Mesenchymal stem cell (in vitro differentiated cells and primary cell): Measurements from ENCODE around the gene ABCC9.

Source experiments
- DNase-seq: peaks from one replicate; pipeline ENCODE4 v3.0.0-alpha.2; 2013
- H2AFZ ChIP-seq: one replicate; pipeline ENCODE4 v1.6.1; 2013; ENCODE audit warnings: low read depth, mild to moderate bottlenecking, control low read depth, inconsistent platforms, low read length, moderate library complexity
- H2AK5ac ChIP-seq: 2 replicates; pipeline ENCODE4 v1.6.1; 2013; ENCODE audit warnings: low read length, moderate library complexity, mild to moderate bottlenecking, inconsistent platforms; ENCODE audit not compliant: severe bottlenecking
- H2BK120ac ChIP-seq: one replicate; pipeline ENCODE4 v1.6.1; 2013; ENCODE audit warnings: low read depth, mild to moderate bottlenecking, inconsistent platforms, low read length, moderate library complexity
- H2BK12ac ChIP-seq, 2 experiments: one replicate each; pipeline ENCODE4 v1.6.1; 2013; ENCODE audit warnings: inconsistent platforms in 2 of 2, low read length in 2 of 2, mild to moderate bottlenecking in 2 of 2, moderate library complexity in 2 of 2, control low read depth in 1 of 2
- H2BK15ac ChIP-seq: one replicate; pipeline ENCODE4 v1.6.1; 2013; ENCODE audit warnings: mild to moderate bottlenecking, low read depth, inconsistent platforms; ENCODE audit not compliant: poor library complexity, severe bottlenecking
- H2BK5ac ChIP-seq: 2 replicates; pipeline ENCODE4 v1.6.1; 2013; ENCODE audit warnings: low read depth, mild to moderate bottlenecking, low read length, control low read depth, inconsistent platforms; ENCODE audit not compliant: poor library complexity, severe bottlenecking
- H3K14ac ChIP-seq, 2 experiments: one replicate each; pipeline ENCODE4 v1.6.1; 2013; ENCODE audit warnings: inconsistent platforms in 2 of 2, low read length in 2 of 2, control low read depth in 1 of 2, mild to moderate bottlenecking in 1 of 2, moderate library complexity in 1 of 2
- H3K18ac ChIP-seq, 2 experiments: one replicate each; pipeline ENCODE4 v1.6.1; 2013; ENCODE audit warnings: inconsistent platforms in 2 of 2, low read length in 2 of 2, control low read depth in 1 of 2, low read depth in 1 of 2, mild to moderate bottlenecking in 1 of 2
- H3K23ac ChIP-seq, 2 experiments: one replicate each; pipeline ENCODE4 v1.6.1; 2013; ENCODE audit warnings: inconsistent platforms in 2 of 2, low read length in 2 of 2, mild to moderate bottlenecking in 2 of 2, moderate library complexity in 2 of 2, control low read depth in 1 of 2
- H3K27ac ChIP-seq: 2 replicates; pipeline ENCODE4 v1.5.1; 2013; ENCODE audit warnings: mild to moderate bottlenecking, moderate library complexity, low read length, control low read depth, inconsistent platforms; ENCODE audit not compliant: poor library complexity, severe bottlenecking
- H3K27me3 ChIP-seq, 2 experiments: 2 replicates each; pipeline versions ENCODE4 v1.6.1 to v1.7.0; 2013; ENCODE audit warnings: low read length in 2 of 2, mild to moderate bottlenecking in 2 of 2, moderate library complexity in 2 of 2, control low read depth in 1 of 2, inconsistent platforms in 1 of 2; ENCODE audit not compliant: control insufficient read depth in 1 of 2, insufficient read depth in 1 of 2
- H3K36me3 ChIP-seq, 2 experiments: 2 replicates each; pipeline versions ENCODE4 v1.6.1 to v1.7.0; 2013; ENCODE audit warnings: low read length in 2 of 2, control low read depth in 1 of 2, inconsistent platforms in 1 of 2, low read depth in 1 of 2, mild to moderate bottlenecking in 1 of 2; ENCODE audit not compliant: insufficient read depth in 2 of 2, control insufficient read depth in 1 of 2
- H3K4ac ChIP-seq, 2 experiments: one replicate each; pipeline ENCODE4 v1.6.1; 2013; ENCODE audit warnings: inconsistent platforms in 2 of 2, low read length in 2 of 2, mild to moderate bottlenecking in 2 of 2, moderate library complexity in 2 of 2, control low read depth in 1 of 2, low read depth in 1 of 2
- H3K4me1 ChIP-seq: 2 replicates; pipeline ENCODE4 v1.6.1; 2013; ENCODE audit warnings: low read depth, low read length, control low read depth; ENCODE audit not compliant: control insufficient read depth, insufficient read depth
- H3K4me2 ChIP-seq: 2 replicates; pipeline ENCODE4 v1.6.1; 2013; ENCODE audit warnings: low read length, mild to moderate bottlenecking, inconsistent platforms; ENCODE audit not compliant: poor library complexity, severe bottlenecking
- H3K4me3 ChIP-seq, 2 experiments: 2 replicates each; pipeline versions ENCODE4 v1.5.1 to v1.7.0; 2013; ENCODE audit warnings: low read length in 2 of 2, mild to moderate bottlenecking in 2 of 2, control low read depth in 1 of 2, low read depth in 1 of 2; ENCODE audit not compliant: insufficient read depth in 1 of 2
- H3K79me1 ChIP-seq: replicated peaks from 2 replicates; pipeline ENCODE4 v1.6.1; 2013; ENCODE audit warnings: mild to moderate bottlenecking, control low read depth, low read length, inconsistent platforms; ENCODE audit not compliant: poor library complexity, severe bottlenecking
- H3K9ac ChIP-seq: 2 replicates; pipeline ENCODE4 v1.7.0; 2013; ENCODE audit warnings: mild to moderate bottlenecking, low read length, moderate library complexity
- H3K9me3 ChIP-seq: 2 replicates; pipeline ENCODE4 v1.7.0; 2013; ENCODE audit warnings: mild to moderate bottlenecking, low read length; ENCODE audit not compliant: control insufficient read depth
- H4K8ac ChIP-seq: one replicate; pipeline ENCODE4 v1.6.1; 2013; ENCODE audit warnings: inconsistent platforms, mild to moderate bottlenecking, low read length, moderate library complexity
- H4K91ac ChIP-seq: one replicate; pipeline ENCODE4 v1.6.1; 2013; ENCODE audit warnings: mild to moderate bottlenecking, low read length, inconsistent platforms
- WGBS: methylation state at CpG from one replicate; pipeline ENCODE4 v1.1.7; 2013; ENCODE audit warnings: mixed read lengths; 5-methylcytosine and 5-hydroxymethylcytosine counted together

ABCC9 gene

DNA sequence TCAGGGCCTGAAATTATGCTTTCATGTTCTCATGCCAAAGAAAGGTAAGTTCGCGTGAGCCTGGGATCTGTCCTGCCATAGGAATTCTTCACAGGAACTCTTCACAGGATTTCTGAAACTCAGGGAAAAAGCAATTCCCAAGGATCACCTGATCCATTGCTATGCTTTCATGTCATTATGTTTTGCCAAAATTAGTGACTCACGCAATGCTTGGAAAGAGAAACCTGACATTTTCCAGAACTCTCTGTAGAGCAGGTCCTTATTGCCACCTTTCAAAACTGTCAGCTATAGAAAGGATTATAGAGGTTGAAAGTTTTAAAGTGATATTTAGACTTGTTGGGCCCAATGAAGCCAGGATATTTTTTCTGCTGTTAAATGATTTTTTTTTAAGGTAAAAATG, 160.4 kb downstream of the ABCC9 start:
- H2BK5ac ChIP-seq, result no peak overlapping the region
- H3K4ac ChIP-seq, result no peak overlapping the region
- H3K14ac ChIP-seq, result no peak overlapping the region
- no peak overlapping the region for H3K23ac ChIP-seq
- no peaks in the 10 kb centered on the region for H3K9me3 ChIP-seq
- no peaks in the 10 kb centered on the region for H3K79me1 ChIP-seq
- H3K27ac ChIP-seq, result no peak overlapping the region
- no peak overlapping the region for H4K8ac ChIP-seq
- no peak overlapping the region for H2AK5ac ChIP-seq
- H3K4me1 ChIP-seq, result no peaks in the 10 kb centered on the region
- no peak overlapping the region for H3K4me3 ChIP-seq
- 96% methylated on average over 2 of the region's 3 CpGs for WGBS
- no peak for DNase-seq
- H2BK15ac ChIP-seq, result no peak overlapping the region
- H2BK120ac ChIP-seq, result no peak overlapping the region
- H2AFZ ChIP-seq, result no peak overlapping the region
- H4K91ac ChIP-seq, result no peak overlapping the region
- H3K9ac ChIP-seq, result no peak overlapping the region
- H2BK12ac ChIP-seq, result no peak overlapping the region
- H3K4me2 ChIP-seq, result no peak overlapping the region
- H3K18ac ChIP-seq, result no peak overlapping the region
- no peaks in the 10 kb centered on the region for H3K36me3 ChIP-seq
- no peaks in the 10 kb centered on the region for H3K27me3 ChIP-seq

DNA sequence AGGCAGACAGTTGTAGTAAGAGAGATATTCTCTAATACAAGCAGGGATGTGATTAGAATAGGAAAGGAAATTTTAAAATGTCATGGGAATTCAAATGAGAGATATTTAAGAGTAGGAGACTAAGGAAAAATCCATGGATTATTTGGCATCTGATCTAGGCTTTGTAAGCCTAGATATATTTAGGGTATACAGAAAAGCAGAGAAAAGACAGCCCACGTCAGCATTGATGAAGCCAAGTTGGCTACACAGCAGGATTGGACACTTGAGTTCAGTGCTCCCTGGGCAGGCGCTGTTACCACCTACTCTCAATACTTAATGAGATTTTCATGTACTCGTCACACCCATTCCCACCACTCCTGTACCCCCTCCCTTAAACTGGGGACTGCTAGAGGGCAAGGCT, 165.1 kb downstream of the ABCC9 start:
- H4K8ac ChIP-seq, result no peak overlapping the region
- no peak overlapping the region for H3K4ac ChIP-seq
- no peaks in the 10 kb centered on the region for H3K79me1 ChIP-seq
- H2AK5ac ChIP-seq, result peak overlapping the region; percentile 49
- H2AFZ ChIP-seq, result no peak overlapping the region
- H2BK120ac ChIP-seq, result no peak overlapping the region
- H3K9ac ChIP-seq, result no peak overlapping the region
- H2BK12ac ChIP-seq, result no peak overlapping the region
- no peak overlapping the region for H3K18ac ChIP-seq
- no peak overlapping the region for H3K4me2 ChIP-seq
- H3K9me3 ChIP-seq, result no peaks in the 10 kb centered on the region
- H2BK5ac ChIP-seq, result no peak overlapping the region
- WGBS, result 97% methylated on average over 2 of the region's 3 CpGs
- no peaks in the 10 kb centered on the region for H3K27me3 ChIP-seq
- H3K4me1 ChIP-seq, result peaks cover 4% of the 10 kb centered on the region
- no peak overlapping the region for H3K4me3 ChIP-seq
- H3K27ac ChIP-seq, result no peak overlapping the region
- H2BK15ac ChIP-seq, result no peak overlapping the region
- H3K23ac ChIP-seq, result no peak overlapping the region
- no peaks in the 10 kb centered on the region for H3K36me3 ChIP-seq
- H4K91ac ChIP-seq, result no peak overlapping the region
- DNase-seq, result no peak
- H3K14ac ChIP-seq, result no peak overlapping the region

- Histone ChIP-seq H3K18ac (no peak overlapping the region), H3K23ac (no peak overlapping the region), H2BK12ac (no peak overlapping the region), H3K9me3 (no peaks in the 10 kb centered on the region), H4K8ac (no peak overlapping the region), H3K36me3 (no peaks in the 10 kb centered on the region), H2AK5ac (no peak overlapping the region), H3K27me3 (no peaks in the 10 kb centered on the region), H2BK5ac (no peak overlapping the region), H2BK120ac (no peak overlapping the region), H3K4me1 (peaks cover 4% of the 10 kb centered on the region), H3K4me3 (peak overlapping the region in 1 of 2 experiments; percentile 69), H3K79me1 (no peaks in the 10 kb centered on the region), H3K9ac (peak overlapping the region; percentile 71), H4K91ac (no peak overlapping the region), H3K4me2 (peak overlapping the region; percentile 63), H3K4ac (no peak overlapping the region), H2AFZ (no peak overlapping the region), H2BK15ac (no peak overlapping the region), H3K27ac (peak overlapping the region; percentile 56), H3K14ac (no peak overlapping the region)
- WGBS, result 32% methylated on average over 11 of the region's 14 CpGs
- no peak for DNase-seq
Measured at GRCh38 chr12:21775133-21775820, 165.9 kb downstream of the ABCC9 start.

GRCh38 chr12:21774358-21775132, 166.7 kb downstream of the ABCC9 start, which contains the start of gene KCNJ8:
Gene KCNJ8, minus strand, starts transcription at chr12:21774706. Its CDS starts 1,090 bp downstream, at chr12:21773616.
- Histone ChIP-seq H3K4me1 (peaks cover 4% of the 10 kb centered on the region), H3K79me1 (no peaks in the 10 kb centered on the region), H3K36me3 (no peaks in the 10 kb centered on the region), H2BK12ac (no peak within 1 kb of the TSS), H3K14ac (peak within 1 kb of the TSS; percentile 57 to 71), H2BK120ac (no peak within 1 kb of the TSS), H4K8ac (no peak within 1 kb of the TSS), H2AFZ (no peak within 1 kb of the TSS), H3K4me3 (peak within 1 kb of the TSS; percentile 79 to 80), H3K27me3 (no peaks in the 10 kb centered on the region), H2AK5ac (peak within 1 kb of the TSS; percentile 69), H3K4ac (no peak within 1 kb of the TSS), H3K23ac (no peak within 1 kb of the TSS), H3K9me3 (no peaks in the 10 kb centered on the region), H3K9ac (peak within 1 kb of the TSS; percentile 77), H3K27ac (peak within 1 kb of the TSS; percentile 70), H3K4me2 (peak within 1 kb of the TSS; percentile 78), H4K91ac (no peak within 1 kb of the TSS), H2BK15ac (no peak within 1 kb of the TSS), H3K18ac (no peak within 1 kb of the TSS), H2BK5ac (peak within 1 kb of the TSS; percentile 99)
- 2% methylated on average over 40 of the region's 49 CpGs for WGBS
- DNase-seq, result peak; percentile 2
